ENCODE data around the gene SFXN3. TPM values are rescaled to one million over a fixed set of nuclear protein-coding genes. Genes with fewer than 3 reads are reported as not detected.

Gene SFXN3
- total and polyA plus RNA-seq, 8 donors, result 20.8 to 79.0 (median 24.1) TPM

- peaks cover 3 to 43% of the 10 kb centered on the region in 2 donors for H3K36me3 ChIP-seq
- H3K4me1 ChIP-seq, result peaks cover 3 to 21% of the 10 kb centered on the region in 2 donors
- no peak for DNase-seq
- H3K9me3 ChIP-seq, result no peaks in the 10 kb centered on the region
- H3K4me3 ChIP-seq, result no peak overlapping the region
- TF ChIP-seq CTCF (IDR thresholded peaks at IDR 0.05), result no peak
- H3K27me3 ChIP-seq, result no peaks in the 10 kb centered on the region
- H3K27ac ChIP-seq, result no peak overlapping the region
- ATAC-seq, result no peak
- intact Hi-C loops (cut with DNase I), result no loop called here
Observed at GRCh38 chr10:101007915-101008822, 22.9 kb upstream of the SFXN3 start.

GRCh38 chr10:101008823-101009423 lies 22.1 kb upstream of the SFXN3 start:
- Histone ChIP-seq H3K9me3 (no peaks in the 10 kb centered on the region), H3K27ac (no peak overlapping the region), H3K4me1 (peaks cover 4 to 28% of the 10 kb centered on the region in 2 donors), H3K4me3 (no peak overlapping the region), H3K36me3 (peaks cover 3 to 36% of the 10 kb centered on the region in 2 donors), H3K27me3 (no peaks in the 10 kb centered on the region)
- ATAC-seq (no peak), DNase-seq (no peak)
- no peak for TF ChIP-seq CTCF (IDR thresholded peaks at IDR 0.05)
- intact Hi-C loops (cut with DNase I), result no loop called here

GRCh38 chr10:101010329-101010728 lies 20.7 kb upstream of the SFXN3 start:
- no peaks in the 10 kb centered on the region for H3K27me3 ChIP-seq
- no peak overlapping the region for H3K27ac ChIP-seq
- DNase-seq, result no peak
- no peak for TF ChIP-seq CTCF (IDR thresholded peaks at IDR 0.05)
- no peak overlapping the region for H3K4me3 ChIP-seq
- no peaks in the 10 kb centered on the region for H3K9me3 ChIP-seq
- H3K4me1 ChIP-seq, result peaks cover 4 to 34% of the 10 kb centered on the region in 2 donors
- peaks cover under 1 to 22% of the 10 kb centered on the region in 2 donors for H3K36me3 ChIP-seq
- intact Hi-C loops (cut with DNase I), result no loop called here
- no peak for ATAC-seq

- DNase-seq (no peak), ATAC-seq (no peak)
- intact Hi-C loops (cut with DNase I), result no loop called here
Observed at GRCh38 chr10:101011517-101012423, 19.3 kb upstream of the SFXN3 start.

More at GRCh38 chr10:101011517-101012423, 19.3 kb upstream of the SFXN3 start:
- peaks cover 4 to 34% of the 10 kb centered on the region in 2 donors for H3K4me1 ChIP-seq
- H3K4me3 ChIP-seq, result no peak overlapping the region
- H3K9me3 ChIP-seq, result no peaks in the 10 kb centered on the region
- TF ChIP-seq CTCF (IDR thresholded peaks at IDR 0.05), result no peak
- H3K36me3 ChIP-seq, result peaks cover 0 to 7% of the 10 kb centered on the region in 2 donors
- H3K27ac ChIP-seq, result peak overlapping the region; percentile 26 to 62
- H3K27me3 ChIP-seq, result peaks cover 0 to 8% of the 10 kb centered on the region in 2 donors

Measured in left lung (tissue), 10 donors.